ENCODE results near the gene PRKN.

Gene PRKN

DNA sequence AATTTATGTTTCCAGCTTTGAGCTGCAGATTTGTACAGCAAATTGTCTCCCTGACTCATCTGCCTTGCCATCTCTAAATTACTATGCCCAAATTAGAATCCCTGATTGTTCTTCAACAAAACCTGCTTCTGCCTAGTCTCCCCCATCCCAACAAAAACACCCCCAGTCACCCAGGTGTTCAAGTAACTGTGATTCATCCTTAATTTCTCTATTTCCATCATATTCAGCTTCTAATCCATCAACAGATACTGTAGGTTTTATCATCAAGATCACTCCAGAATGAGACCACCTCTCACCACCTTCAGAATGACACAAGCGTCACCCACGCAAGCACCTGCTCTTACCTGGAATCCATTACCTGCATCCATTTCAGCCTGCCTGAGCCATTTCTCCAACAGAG lies 498.5 kb downstream of the PRKN start:
- no peak for DNase-seq (ENCODE audit: low read depth)
- H3K4me3 ChIP-seq (ENCODE audit: low read depth, low read length), result no peak overlapping the region
- TF ChIP-seq, protein P1, sequence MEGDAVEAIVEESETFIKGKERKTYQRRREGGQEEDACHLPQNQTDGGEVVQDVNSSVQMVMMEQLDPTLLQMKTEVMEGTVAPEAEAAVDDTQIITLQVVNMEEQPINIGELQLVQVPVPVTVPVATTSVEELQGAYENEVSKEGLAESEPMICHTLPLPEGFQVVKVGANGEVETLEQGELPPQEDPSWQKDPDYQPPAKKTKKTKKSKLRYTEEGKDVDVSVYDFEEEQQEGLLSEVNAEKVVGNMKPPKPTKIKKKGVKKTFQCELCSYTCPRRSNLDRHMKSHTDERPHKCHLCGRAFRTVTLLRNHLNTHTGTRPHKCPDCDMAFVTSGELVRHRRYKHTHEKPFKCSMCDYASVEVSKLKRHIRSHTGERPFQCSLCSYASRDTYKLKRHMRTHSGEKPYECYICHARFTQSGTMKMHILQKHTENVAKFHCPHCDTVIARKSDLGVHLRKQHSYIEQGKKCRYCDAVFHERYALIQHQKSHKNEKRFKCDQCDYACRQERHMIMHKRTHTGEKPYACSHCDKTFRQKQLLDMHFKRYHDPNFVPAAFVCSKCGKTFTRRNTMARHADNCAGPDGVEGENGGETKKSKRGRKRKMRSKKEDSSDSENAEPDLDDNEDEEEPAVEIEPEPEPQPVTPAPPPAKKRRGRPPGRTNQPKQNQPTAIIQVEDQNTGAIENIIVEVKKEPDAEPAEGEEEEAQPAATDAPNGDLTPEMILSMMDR (IDR thresholded peaks at IDR 0.05; ENCODE audit: low read depth, low read length), result no peak
- TF ChIP-seq, protein P2, sequence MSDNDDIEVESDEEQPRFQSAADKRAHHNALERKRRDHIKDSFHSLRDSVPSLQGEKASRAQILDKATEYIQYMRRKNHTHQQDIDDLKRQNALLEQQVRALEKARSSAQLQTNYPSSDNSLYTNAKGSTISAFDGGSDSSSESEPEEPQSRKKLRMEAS (IDR thresholded peaks at IDR 0.05; ENCODE audit: low read depth, low read length), result no peak
- TF ChIP-seq MYC (IDR thresholded peaks at IDR 0.05; ENCODE audit: low read depth, low read length) (no peak), POLR2A (IDR thresholded peaks at IDR 0.05; ENCODE audit: extremely low read depth, insufficient read length) (no peak)

DNA sequence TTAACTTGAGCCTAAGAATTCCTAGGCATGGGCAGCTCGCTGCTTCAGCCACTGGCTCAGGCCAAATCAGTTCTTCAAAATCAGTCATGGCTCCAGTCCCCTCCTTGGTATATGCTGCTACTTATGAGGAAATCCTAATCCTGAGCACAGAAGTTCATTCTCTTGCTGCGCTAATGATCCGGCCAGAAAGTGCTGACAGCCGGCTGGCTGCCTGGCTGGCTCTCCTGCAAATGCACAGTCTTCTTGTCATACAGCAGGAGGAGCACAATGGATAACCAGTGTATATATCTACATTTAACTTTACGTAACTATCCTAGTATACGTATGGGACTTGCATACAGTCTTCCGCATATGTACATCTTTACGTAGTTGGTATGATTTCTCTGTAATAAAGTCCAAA lies 500.8 kb downstream of the PRKN start:
- no peak overlapping the region for H3K4me3 ChIP-seq (ENCODE audit: low read depth, low read length)
- TF ChIP-seq MYC (IDR thresholded peaks at IDR 0.05; ENCODE audit: low read depth, low read length) (no peak), POLR2A (IDR thresholded peaks at IDR 0.05; ENCODE audit: extremely low read depth, insufficient read length) (no peak)
- TF ChIP-seq, protein P2 (IDR thresholded peaks at IDR 0.05; ENCODE audit: low read depth, low read length), result no peak
- TF ChIP-seq, protein P1 (IDR thresholded peaks at IDR 0.05; ENCODE audit: low read depth, low read length), result no peak
- no peak for DNase-seq (ENCODE audit: low read depth)

DNA sequence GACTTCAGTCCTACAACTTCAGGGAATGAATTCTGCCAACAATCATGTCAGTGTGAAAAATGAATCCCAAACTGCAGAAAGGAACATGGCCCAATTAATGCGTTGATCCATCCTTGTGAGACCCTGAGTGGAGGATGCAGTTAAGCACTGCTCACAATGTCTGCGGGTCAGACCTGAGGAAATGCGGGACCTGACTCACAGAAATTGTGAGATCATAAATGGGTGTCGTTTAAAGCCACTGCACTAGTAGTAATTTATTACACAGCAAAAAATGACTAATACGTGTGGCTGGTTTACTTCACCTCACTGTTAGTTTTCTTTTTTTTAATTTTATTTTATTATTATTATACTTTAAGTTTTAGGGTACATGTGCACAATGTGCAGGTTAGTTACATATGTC lies 505.0 kb downstream of the PRKN start:
- no peak overlapping the region for H3K4me3 ChIP-seq (ENCODE audit: low read depth, low read length)
- TF ChIP-seq MYC (IDR thresholded peaks at IDR 0.05; ENCODE audit: low read depth, low read length) (no peak), POLR2A (IDR thresholded peaks at IDR 0.05; ENCODE audit: extremely low read depth, insufficient read length) (no peak)
- TF ChIP-seq, protein P2 (IDR thresholded peaks at IDR 0.05; ENCODE audit: low read depth, low read length), result no peak
- TF ChIP-seq, protein P1 (IDR thresholded peaks at IDR 0.05; ENCODE audit: low read depth, low read length), result no peak
- DNase-seq (ENCODE audit: low read depth), result no peak

DNA sequence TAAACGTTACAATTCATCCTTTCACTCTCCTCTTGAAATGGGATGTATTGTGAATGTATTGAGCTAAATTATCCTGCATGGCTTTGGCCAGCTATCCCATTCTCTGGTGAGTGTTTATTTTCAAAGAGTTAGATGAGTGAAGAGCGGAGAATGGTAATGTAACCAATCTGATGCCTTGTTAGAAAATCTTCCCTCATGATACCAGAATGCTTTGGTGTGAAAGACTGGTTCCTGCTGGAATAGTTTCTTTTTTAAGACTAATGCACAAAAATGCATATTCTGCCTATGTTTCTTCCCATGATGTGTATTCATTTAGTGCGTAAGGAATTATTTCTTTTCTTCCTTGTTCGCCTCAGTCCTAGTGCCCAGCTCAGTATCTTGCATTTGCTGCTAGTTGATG lies 506.7 kb downstream of the PRKN start:
- TF ChIP-seq, protein P2 (IDR thresholded peaks at IDR 0.05; ENCODE audit: low read depth, low read length), result no peak
- TF ChIP-seq, protein P1 (IDR thresholded peaks at IDR 0.05; ENCODE audit: low read depth, low read length), result no peak
- TF ChIP-seq MYC (IDR thresholded peaks at IDR 0.05; ENCODE audit: low read depth, low read length), result no peak
- TF ChIP-seq POLR2A (IDR thresholded peaks at IDR 0.05; ENCODE audit: extremely low read depth, insufficient read length), result no peak
- no peak overlapping the region for H3K4me3 ChIP-seq (ENCODE audit: low read depth, low read length)
- DNase-seq (ENCODE audit: low read depth), result no peak

DNA sequence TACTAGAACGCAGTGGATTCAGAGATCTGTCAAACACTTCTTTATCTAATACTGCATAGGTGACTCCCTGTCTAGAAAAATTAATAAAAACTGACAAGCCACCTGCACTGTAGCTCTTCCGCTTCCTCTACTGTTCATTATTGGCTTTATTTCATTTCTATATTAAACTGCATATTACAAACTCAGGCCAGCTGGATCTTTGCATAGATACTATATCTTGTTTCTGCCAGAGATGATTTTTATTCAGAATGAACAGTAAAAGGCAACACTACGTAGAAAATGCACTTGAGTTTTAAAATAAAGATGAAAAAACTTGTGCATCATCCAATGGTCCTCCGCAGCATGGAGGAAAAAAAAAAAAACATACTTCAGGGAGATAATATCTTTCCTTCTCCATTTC lies 508.3 kb downstream of the PRKN start:
- TF ChIP-seq MYC (IDR thresholded peaks at IDR 0.05; ENCODE audit: low read depth, low read length) (no peak), POLR2A (IDR thresholded peaks at IDR 0.05; ENCODE audit: extremely low read depth, insufficient read length) (no peak)
- TF ChIP-seq, protein P1 (IDR thresholded peaks at IDR 0.05; ENCODE audit: low read depth, low read length), result no peak
- TF ChIP-seq, protein P2 (IDR thresholded peaks at IDR 0.05; ENCODE audit: low read depth, low read length), result no peak
- H3K4me3 ChIP-seq (ENCODE audit: low read depth, low read length), result no peak overlapping the region
- no peak for DNase-seq (ENCODE audit: low read depth)
